ENCODE data around the gene C22orf15.

GRCh38 chr22:23812378-23812777 lies 49.6 kb downstream of the C22orf15 start:
- no peak for TF ChIP-seq POLR2A (IDR thresholded peaks at IDR 0.05)
- no peak for TF ChIP-seq CTCF (IDR thresholded peaks at IDR 0.05)
